Measurements from ENCODE around the gene PHRF1. TPM values are rescaled to one million over a fixed set of nuclear protein-coding genes. Genes with fewer than 3 reads are reported as not detected.

The PHRF1 gene
- total and polyA plus RNA-seq, 2 donors (not counting 3 experiments of a cell fraction or from before 2014, with no cell fraction given), result 14.2 to 39.4 TPM

DNA sequence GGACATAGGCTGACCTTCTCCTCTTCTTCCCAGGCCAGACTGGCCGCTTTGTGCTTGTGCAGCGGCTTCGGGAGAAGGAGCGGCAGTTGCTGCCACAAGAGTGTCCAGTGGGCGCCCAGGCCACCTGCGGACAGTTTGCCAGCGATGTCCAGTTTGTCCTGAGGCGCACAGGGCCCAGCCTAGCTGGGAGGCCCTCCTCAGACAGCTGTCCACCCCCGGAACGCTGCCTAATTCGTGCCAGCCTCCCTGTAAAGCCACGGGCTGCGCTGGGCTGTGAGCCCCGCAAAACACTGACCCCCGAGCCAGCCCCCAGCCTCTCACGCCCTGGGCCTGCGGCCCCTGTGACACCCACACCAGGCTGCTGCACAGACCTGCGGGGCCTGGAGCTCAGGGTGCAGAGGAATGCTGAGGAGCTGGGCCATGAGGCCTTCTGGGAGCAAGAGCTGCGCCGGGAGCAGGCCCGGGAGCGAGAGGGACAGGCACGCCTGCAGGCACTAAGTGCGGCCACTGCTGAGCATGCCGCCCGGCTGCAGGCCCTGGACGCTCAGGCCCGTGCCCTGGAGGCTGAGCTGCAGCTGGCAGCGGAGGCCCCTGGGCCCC lies 14.1 kb upstream of the PHRF1 start:
- TF ChIP-seq POLR2A (IDR thresholded peaks at IDR 0.05; ENCODE audit: low read depth, low read length) (no peak), JUN (IDR thresholded peaks at IDR 0.05; ENCODE audit: borderline replicate concordance, insufficient read depth, insufficient read length, low read depth) (no peak), CTCF (IDR thresholded peaks at IDR 0.05; ENCODE audit: extremely low read depth in 1 of 2, insufficient read depth in 1 of 2, low read depth in 1 of 2, low read length in 2 of 2) (no peak), EZH2 (IDR thresholded peaks at IDR 0.05; ENCODE audit: borderline replicate concordance, low read depth, low read length, severe bottlenecking) (no peak), FOS (IDR thresholded peaks at IDR 0.05; ENCODE audit: borderline replicate concordance, insufficient read depth, low read length) (no peak), GATA2 (IDR thresholded peaks at IDR 0.05; ENCODE audit: insufficient read depth, insufficient read length, low read depth, low read length) (no peak), POLR2AphosphoS5 (IDR thresholded peaks at IDR 0.05; ENCODE audit: insufficient read depth, low read depth, low read length) (no peak), MYC (IDR thresholded peaks at IDR 0.05; ENCODE audit: low read depth, low read length) (no peak)
- TF ChIP-seq, protein P1, sequence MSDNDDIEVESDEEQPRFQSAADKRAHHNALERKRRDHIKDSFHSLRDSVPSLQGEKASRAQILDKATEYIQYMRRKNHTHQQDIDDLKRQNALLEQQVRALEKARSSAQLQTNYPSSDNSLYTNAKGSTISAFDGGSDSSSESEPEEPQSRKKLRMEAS (IDR thresholded peaks at IDR 0.05; ENCODE audit: insufficient read depth, insufficient read length), result no peak
- H3K79me2 ChIP-seq (ENCODE audit: control insufficient read depth, insufficient read depth, low read length), result no peaks in the 10 kb centered on the region
- H3K27ac ChIP-seq (ENCODE audit: insufficient read depth, low read depth, low read length), result no peak overlapping the region
- POLR2A ChIA-PET, result no interaction called here
- H3K36me3 ChIP-seq (ENCODE audit: control insufficient read depth in 2 of 2, extremely low read depth in 1 of 2, insufficient read depth in 2 of 2, low read length in 2 of 2), result peaks cover 0 to 2% of the 10 kb centered on the region in 2 experiments
- H3K9me1 ChIP-seq (replicated peaks; ENCODE audit: control insufficient read depth, extremely low read depth, insufficient read depth, low read length), result no peaks in the 10 kb centered on the region
- CTCF ChIA-PET, result interaction anchor here (1.4 kb wide), 1 partner anchor 14 kb away, joined by 4 read pairs; the partner anchor contains the start of gene PHRF1
- no peak overlapping the region for H2AFZ ChIP-seq (ENCODE audit: low read depth, low read length)
- no peak overlapping the region for H3K4me2 ChIP-seq (ENCODE audit: insufficient read depth, low read length)
- peaks cover 6% of the 10 kb centered on the region for H3K4me1 ChIP-seq (ENCODE audit: control insufficient read depth, extremely low read depth, insufficient read depth, low read length)
- H4K20me1 ChIP-seq (replicated peaks; ENCODE audit: control insufficient read depth, extremely low read depth, insufficient read depth, low read length), result no peaks in the 10 kb centered on the region
- dilution Hi-C loops (cut with MboI; ENCODE audit: extremely low pct_ligation_motif_present, low sequenced_read_pairs), result no loop called here
- no peak overlapping the region for H3K9ac ChIP-seq (replicated peaks; ENCODE audit: extremely low read depth, insufficient read depth, low read length)
- FAIRE-seq (no peak), DNase-seq (ENCODE audit: low read depth, low spot score) (no peak)
- intact Hi-C loops (cut with micrococcal nuclease), result no loop called here
- H3K9me3 ChIP-seq (replicated peaks; ENCODE audit: control insufficient read depth, insufficient read depth, low read length), result no peaks in the 10 kb centered on the region
- H3K27me3 ChIP-seq (ENCODE audit: control insufficient read depth in 2 of 2, insufficient read depth in 2 of 2, low read length in 2 of 2), result peaks cover under 1% of the 10 kb centered on the region in 2 experiments
- H3K4me3 ChIP-seq (replicated peaks in 1 of 3; ENCODE audit: insufficient read depth in 1 of 3, low read depth in 1 of 3, low read length in 3 of 3), result no peak overlapping the region
- no TSS peak for BruUV-seq (replicated peaks)
